VCaP (cell line): ENCODE results near the gene MAG.

Experiments used
- H3K27ac ChIP-seq: fragments of 450-650 bp; 2 replicates; pipeline ENCODE4 v1.5.1; 2017
- TF ChIP-seq, protein P1 (sequence below): fragments of 450-650 bp; conservative IDR thresholded peaks from 2 replicates; pipeline ENCODE4 v1.5.1; 2017; ENCODE audit warnings: mild to moderate bottlenecking, moderate library complexity

Gene MAG

DNA sequence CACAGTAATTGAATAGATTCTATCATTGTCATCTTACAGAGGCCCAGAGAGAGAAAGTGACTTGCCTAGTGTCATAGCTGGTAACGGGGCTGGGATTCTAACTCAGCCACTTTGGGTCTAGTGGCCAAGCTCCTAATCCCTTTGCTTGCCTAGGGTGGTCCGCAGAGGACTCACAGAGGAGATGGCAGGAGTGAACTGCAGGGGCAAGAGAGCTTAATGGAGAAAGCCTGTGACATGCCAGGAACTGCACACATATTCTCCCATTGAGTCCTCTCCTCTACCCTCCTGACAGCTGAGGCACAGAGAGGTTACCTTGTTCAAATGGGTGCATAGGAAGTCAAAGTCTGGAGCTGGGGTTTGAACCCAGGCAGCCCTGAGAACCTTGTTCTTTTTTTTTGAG is 40.5 kb upstream of the MAG start:
- H3K27ac ChIP-seq = no peak overlapping the region
- TF ChIP-seq, protein P1, sequence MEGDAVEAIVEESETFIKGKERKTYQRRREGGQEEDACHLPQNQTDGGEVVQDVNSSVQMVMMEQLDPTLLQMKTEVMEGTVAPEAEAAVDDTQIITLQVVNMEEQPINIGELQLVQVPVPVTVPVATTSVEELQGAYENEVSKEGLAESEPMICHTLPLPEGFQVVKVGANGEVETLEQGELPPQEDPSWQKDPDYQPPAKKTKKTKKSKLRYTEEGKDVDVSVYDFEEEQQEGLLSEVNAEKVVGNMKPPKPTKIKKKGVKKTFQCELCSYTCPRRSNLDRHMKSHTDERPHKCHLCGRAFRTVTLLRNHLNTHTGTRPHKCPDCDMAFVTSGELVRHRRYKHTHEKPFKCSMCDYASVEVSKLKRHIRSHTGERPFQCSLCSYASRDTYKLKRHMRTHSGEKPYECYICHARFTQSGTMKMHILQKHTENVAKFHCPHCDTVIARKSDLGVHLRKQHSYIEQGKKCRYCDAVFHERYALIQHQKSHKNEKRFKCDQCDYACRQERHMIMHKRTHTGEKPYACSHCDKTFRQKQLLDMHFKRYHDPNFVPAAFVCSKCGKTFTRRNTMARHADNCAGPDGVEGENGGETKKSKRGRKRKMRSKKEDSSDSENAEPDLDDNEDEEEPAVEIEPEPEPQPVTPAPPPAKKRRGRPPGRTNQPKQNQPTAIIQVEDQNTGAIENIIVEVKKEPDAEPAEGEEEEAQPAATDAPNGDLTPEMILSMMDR = no peak

DNA sequence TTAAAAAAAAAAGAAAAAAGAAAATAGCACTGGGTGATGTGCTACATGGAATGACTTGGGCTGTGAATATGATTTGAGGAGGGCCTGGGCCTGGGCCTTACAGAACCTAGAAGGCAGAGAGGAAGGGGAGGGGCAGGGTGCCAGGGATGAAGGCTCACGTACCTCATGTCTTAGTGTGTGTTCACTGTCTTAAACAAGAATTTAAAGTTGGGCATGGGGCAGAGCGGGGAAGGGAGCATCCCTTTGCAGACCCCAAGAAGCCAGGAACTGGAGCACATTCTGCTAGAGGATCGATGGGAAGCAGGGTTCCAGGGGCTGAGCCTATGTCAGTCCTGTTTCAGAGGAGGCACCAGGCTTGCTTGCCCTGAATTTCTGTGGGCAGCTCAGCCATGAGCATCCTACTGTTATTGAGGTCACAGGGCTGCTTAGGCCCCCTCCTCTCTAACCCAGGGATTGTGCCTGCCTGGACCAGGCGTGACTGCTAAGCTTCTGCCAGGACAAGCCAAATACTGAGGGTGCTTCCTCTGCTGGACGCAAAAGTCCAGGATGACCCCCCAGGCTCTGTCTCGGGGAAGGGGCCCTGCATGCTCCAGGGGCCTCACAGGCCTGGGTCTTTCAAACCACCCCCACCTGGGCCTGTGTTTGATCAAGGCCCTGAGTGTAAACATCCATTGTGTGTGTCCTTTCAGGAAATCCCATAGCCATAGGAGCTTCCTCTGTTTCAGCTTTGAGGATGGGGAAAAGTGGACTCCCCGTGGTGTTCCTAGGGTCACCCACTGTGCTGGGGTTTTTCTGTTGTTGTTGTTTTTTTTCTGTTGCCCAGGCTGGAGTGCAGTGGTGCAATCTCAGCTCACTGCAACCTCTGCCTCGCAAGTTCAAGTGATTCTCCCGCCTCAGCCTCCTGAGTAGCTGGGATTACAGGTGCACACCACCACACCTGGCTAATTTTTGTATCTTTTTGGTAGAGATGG is 38.4 kb upstream of the MAG start:
- TF ChIP-seq, protein P1 = no peak
- no peak overlapping the region for H3K27ac ChIP-seq

DNA sequence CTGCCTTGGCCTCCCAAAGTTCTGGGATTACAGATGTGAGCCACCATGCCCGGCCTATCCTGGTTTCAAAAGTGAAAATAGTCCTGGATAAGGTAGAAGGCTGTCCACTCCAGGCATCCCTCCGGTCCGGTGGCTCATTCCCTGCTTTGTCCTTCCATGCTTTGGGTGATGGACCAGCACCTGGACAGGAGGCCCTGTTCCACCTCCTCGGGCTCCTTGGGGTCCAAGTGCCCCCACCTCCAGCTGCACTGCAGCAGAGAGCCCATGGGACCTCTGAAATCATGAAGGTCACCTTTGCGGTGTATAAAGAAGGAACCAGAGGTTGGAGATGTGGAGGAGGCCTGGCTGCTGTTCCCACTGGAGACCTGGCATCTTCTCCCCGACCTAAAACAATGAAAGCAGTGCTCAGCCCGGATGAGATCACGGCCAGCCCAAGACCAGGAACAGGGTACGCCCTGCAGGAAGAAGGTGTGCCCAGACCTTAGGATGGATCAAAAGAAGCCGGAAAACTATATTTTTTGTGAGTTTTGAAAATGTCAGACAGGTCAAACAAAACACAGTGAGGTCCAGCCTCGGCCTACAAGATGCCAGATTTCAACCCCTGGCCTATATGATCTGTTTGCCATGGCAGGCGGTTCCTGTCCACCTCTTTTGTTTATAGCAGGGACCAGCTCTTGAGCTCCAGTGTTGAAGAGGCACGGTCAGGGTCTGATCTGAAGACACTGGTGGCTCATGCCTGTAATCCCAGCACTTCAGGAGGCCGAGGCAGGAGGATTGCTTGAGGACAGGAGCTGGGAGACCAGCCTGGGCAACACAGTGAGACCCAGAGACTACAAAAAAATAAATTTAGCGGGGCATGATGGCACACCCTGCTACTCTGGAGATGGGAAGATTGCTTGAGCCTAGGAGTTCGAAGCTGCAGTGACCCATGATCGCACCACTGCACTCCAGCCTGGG is 37.3 kb upstream of the MAG start:
- TF ChIP-seq, protein P1 = no peak
- no peak overlapping the region for H3K27ac ChIP-seq

DNA sequence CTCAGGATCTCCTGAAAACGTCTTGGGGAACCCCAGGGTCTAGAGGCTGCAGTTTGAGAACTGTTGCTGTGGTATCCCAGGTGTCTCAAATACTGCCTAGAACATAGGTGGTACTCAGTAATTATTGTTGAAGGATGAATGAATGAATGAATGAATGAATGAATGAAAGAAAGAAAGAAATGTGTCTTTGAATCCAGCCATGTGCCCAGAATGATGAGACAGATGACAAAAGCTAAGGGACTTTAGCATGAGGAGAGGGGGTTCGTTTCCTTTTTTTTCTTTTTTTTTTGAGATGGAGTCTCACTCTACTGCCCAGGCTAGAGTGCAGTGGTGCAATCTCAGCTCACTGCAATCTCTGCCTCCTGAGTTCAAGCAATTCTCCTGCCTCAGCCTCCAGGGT is 35.4 kb upstream of the MAG start:
- TF ChIP-seq, protein P1 = no peak
- H3K27ac ChIP-seq = no peak overlapping the region

DNA sequence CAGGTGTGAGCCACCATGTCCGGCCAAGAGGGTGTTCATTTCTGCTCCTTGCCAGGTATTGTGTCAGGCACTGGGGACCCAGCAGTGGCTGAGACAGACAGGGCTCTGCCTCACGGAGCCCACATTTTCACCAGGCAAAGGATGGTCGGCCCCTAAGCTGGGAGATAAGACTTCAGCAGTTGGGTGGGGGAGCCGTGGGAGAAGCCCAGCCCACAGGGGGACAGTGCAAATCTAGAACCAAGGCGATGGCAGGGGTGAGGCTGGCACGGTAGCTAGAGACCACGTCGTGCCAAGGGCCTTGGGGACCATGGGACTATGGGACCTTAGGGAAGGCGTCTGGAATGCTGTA is 34.9 kb upstream of the MAG start:
- TF ChIP-seq, protein P1 = no peak

DNA sequence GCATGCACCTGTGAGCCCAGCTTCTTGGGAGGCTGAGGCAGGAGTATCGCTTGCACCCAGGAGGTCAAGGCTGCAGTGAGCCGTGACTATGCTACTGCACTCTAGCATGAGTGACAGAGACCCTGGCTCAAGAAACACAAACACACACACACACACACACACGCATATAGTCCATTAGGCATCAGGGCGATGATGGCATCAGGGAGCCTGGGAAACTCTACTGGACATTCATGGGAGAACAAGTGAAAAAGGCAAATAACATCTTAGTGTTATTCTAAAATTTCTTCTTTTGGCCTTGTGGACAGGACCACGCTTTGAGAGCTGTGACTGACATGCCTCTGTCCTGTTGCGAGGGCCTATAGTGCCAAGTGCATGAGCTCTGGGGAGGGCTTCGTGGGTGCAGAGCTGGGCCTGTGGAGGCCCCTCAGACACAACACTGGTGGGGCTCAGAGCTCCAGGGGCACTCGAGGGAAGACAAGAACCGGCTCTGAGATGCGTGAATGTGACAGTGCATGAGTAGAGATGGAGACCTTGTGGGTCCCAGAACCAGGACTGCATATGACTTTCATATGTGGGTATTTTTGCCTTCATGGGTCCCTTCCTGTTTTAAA is 31.2 kb upstream of the MAG start:
- H3K27ac ChIP-seq = peak overlapping the region; percentile 30
- TF ChIP-seq, protein P1 = no peak

More for the DNA sequence above, 34.9 kb upstream of the MAG start:
- H3K27ac ChIP-seq = no peak overlapping the region
